Measurements from ENCODE around the gene EXOC4.
A peak's percentile ranks its signal among the peaks of the same experiment; 100 is the strongest.
"Not testable (repeated sequence)": the region's sequence is repeated elsewhere in the genome, so short reads cannot be mapped to it uniquely, and the experiment has no call there.

EXOC4 gene

DNA sequence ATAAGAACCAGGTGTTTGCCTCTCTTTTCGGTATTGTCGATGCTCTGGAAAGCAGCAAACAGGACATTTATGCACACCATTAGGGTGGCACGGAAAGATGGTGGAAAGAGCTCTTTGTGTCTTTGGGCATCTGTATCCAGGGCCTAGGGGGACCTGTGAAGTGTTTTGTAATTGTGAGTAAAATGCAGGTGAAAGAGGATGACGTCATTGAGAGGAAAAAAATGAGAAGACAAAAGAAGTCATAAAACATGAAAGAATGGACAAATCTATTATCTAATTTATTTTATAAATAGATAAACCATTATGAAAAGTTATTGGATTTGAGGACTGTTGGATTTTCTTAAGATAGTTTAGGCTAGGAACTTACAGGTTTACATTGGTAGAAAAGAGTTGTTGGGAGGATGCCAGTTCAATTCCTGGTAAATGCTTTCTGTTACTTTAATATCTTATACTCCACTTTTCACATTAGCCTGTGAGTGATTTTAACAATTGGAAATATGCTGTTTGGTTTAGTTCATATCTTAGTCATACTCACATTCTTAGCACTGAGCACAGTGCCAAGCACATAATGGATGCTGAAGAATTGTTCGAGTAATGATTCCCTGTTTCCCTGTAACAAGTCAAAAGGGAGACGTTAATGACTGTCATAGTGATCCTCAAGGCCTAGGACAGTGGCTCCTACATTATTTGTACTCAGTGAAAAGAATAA is 62.6 kb downstream of the EXOC4 start:
- DNase-seq (ENCODE audit: low spot score), result no peak

DNA sequence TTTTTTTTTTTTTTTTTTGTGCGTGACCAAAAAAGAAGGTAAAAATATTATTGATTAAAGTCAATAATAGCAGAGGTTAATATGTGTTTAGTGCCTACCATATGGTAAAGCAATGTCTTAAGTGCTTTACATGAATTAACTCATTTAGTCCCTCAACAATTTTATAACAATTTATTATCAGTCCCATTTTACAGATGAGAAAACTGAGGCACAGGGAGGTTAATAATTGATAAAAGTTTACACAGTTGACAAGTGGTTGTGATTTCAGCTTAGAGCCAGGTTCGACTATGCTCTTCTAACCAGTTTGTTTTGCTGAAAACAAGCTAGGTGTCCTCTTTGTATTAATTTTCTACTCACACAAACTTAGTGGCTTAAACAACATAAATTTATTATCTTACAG is 67.0 kb downstream of the EXOC4 start:
- DNase-seq (ENCODE audit: low spot score), result no peak

DNA sequence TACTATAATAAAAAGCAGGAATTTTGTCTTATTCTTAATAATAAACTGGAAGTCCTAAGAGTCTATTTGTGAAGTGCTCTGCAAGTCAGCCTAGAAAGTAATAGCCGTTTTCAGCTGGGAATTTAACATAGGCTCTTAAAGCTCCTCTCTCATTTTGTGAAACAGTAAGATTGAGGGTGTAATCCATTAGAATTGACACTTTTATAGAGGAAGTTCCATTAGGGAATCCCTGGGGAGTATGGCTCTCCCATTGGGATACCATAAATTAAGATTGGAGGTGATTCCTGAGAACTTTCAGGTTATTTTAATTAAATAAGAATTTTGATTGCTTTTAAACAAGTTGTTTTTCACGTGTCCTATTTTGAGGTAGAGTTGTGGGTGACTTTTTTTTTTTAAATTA is 68.0 kb downstream of the EXOC4 start:
- DNase-seq (ENCODE audit: low spot score), result no peak

DNA sequence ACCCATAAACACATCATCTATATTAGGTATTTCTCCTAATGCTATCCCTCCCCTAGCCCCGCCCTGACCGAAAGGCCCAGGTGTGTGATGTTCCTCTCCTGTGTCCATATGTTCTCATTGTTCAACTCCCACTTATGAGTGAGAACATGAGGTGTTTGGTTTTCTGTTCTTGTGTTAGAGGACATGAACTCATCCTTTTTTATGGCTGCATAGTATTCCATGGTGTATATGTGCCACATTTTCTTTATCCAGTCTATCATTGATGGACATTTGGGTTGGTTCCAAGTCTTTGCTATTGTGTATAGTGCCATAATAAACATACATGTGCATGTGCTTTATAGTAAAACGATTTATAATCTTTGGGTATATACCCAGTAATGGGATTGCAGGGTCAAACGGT is 68.5 kb downstream of the EXOC4 start:
- not testable (repeated sequence) for DNase-seq (ENCODE audit: low spot score)

DNA sequence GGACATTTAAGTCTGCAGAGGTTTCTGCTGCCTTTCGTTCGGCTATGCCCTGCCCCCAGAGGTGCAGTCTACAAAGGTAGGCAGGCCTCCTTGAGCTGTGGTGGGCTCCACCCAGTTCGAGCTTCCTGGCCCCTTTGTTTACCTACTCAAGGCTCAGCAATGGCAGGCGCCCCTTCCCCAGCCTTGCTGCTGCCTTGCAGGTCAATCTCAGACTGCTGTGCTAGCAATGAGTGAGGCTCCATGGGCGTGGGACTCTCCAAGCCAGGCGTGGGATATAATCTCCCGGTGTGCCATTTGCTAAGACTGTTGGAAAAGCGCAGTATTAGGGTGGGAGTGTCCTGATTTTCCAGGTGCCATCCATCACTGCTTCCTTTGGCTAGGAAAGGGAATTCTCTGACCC is 73.9 kb downstream of the EXOC4 start:
- not testable (repeated sequence) for DNase-seq (ENCODE audit: low spot score)

DNA sequence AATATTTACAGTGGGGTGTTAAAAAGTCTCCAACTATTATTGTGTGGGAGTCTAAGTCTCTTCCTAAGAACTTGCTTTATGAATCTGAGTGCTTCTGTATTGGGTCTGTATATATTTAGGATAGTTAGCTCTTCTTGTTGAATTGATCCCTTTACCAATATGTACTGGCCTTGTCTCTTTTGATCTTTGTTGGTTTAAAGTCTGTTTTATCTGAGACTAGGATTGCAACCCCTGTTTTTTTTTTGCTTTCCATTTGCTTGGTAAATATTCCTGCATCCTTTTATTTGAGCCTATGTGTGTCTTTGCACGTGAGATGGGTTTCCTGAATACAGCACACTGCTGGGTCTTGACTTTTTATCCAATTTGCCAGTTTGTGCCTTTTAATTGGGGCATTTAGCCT is 75.1 kb downstream of the EXOC4 start:
- DNase-seq (ENCODE audit: low spot score), result not testable (repeated sequence)

DNA sequence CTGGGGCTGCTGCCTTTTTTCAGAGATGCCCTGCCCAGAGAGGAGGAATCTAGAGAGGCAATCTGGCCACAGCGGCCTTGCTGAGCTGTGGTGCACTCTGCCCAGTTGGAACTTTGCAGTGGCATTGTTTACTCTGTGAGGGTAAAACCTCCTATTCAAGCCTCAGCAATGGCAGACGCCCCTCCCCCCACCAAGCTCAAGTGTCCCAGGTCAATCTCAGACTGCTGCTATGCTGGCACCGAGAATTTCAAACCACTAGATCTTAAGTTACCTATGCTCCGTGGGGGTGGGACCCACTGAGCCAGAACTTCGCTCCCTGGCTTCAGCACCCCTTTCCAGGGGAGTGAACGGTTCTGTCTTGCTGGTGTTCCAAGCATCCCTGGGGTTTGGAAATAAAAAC is 77.2 kb downstream of the EXOC4 start:
- DNase-seq (ENCODE audit: low spot score), result no peak

DNA sequence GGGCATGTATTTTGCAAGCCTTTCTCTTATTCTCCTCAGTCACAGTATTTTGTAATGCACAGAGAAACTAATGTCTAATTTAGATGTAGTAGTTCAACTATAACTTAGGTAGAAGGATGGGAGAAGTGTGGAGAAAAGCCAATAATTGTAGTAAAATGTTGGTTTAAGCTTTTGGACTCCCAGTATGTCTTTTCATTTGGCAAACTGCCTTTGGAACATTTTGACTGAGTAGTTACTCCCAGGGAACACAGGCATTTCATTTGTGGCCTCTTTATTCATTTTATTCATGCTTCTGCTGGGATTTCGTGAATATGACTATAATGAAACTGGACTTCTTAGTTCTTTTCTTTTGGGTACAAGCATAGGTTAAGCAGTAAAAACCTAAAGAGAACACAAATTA is 79.0 kb downstream of the EXOC4 start:
- peak; percentile 16 for DNase-seq (ENCODE audit: low spot score)

DNA sequence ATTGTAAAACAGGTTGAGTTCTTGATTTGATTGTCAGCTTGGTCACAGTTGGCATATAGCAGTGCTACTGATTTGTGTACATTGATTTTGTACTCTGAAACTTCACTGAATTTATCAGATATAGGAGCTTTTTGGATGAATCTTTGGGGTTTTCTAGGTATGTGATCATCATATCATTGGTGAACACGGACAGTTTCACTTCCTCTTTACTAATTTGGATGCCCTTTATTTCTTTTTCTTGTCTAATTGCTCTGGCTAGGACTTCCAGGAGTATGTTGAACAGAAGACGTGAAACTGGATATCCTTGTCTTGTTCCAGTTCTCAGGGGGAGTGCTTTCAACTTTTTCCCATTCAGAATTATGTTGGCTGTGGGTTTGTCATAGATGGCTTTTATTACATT is 86.9 kb downstream of the EXOC4 start:
- no peak for DNase-seq (ENCODE audit: low spot score)

DNA sequence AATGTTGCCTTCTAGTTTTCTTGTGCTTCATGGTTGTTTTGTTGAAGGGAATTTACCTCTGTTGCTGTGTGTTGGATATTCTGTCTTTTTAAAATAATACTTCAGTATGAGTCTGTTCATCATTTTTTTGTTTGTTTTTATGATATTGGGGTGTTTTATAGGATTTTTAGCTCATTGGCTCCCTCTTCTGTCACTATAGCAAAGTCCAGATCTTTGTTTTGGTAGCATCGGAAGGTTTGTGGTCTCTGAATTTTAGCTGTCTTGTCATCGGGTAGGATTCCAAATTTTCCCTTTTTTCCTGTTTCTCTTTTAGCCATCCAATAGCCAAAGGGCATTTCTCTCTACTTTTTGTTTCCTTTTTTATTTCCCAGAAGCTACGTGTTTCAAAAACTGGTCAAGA is 91.4 kb downstream of the EXOC4 start:
- peak; percentile 9 for DNase-seq (ENCODE audit: low spot score)

DNA sequence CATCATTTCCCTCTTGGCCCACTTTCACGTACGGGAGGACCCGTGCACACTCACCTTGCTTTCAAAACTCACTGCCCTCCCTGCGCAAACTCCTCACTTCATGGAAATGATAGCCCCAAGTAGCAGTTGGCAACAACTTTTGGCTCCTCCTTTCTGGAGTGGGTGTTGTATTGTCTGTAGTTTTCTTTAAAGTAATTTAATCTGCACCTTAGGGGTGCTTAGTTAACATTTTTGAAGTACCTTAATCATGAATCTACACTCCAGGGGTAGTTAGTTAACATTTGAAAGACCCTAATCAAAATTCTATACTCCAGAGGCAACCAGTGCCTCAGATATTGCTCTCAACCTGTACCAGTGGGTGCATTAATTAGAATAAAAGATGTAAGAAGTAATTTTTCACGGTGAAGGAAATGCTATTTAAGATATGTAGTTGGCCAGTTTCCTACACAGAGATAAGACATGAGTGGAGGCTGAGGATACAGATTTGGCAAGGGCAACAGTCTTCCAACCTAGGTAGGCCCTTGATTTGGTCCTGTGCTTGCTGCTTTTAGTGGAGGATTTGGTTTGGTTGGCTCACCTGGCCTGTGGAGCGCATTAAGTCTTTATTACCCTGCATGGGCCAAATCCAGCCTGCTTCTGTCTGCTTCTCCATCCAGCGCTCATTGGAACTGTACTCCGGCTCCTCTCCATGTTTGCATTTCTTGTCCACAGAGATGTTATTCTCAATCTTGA is 93.0 kb downstream of the EXOC4 start:
- no peak for DNase-seq (ENCODE audit: low spot score)

DNA sequence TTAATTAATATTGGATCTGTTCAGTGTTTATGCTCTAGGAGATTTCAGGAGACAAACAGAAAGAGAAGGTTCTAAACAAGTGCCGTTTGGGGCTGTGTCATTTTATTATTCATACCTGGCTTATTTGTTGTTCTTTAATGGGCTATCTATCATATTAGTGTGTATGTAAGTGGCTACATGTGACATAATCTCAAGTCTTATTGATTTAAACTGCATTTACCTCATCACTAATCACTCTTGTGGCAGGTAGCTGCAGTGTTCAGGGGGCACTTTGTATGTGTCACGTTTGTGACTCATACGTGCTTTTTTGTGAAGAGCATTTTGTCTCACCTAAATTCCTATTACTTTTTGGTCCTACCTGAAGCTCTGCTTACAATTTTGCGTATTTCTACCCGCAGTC is 95.4 kb downstream of the EXOC4 start:
- no peak for DNase-seq (ENCODE audit: low spot score)

DNA sequence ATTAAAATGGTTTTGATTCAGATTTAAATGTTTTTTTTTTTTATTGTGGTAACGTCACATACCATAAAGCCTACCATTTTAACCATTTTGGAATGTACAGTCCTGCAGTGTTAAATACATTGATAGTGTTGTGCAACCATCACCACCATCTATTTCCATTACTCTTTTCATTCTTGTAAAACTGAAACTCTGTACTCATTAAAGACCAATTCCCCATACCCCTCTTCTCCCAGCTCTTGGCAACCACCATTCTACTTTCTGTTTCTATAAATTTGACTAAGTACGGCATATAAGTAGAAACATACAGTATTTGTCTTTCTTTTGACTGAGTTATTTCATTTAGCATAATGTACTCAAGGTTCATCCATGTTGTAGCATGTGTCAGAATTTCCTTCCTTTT is 96.2 kb downstream of the EXOC4 start:
- no peak for DNase-seq (ENCODE audit: low spot score)

DNA sequence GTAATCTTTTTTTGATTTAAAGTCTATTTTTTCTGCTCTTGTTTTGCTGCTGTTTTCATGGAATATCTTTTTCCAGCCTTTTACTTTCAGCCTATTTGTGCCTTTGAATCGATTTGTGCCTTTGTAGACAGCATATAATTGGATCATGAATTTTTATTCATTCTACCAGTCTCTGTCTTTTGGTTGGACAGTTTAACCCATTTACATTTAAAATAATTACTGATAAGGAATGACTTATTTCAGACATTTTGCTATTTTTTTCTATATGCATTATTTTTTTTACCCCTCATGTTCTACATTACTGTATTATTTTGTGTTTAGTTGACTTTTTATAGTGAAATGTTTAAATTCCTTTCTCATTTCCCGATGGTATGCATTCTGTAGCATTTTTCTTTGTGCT is 99.6 kb downstream of the EXOC4 start:
- no peak for DNase-seq (ENCODE audit: low spot score)

DNA sequence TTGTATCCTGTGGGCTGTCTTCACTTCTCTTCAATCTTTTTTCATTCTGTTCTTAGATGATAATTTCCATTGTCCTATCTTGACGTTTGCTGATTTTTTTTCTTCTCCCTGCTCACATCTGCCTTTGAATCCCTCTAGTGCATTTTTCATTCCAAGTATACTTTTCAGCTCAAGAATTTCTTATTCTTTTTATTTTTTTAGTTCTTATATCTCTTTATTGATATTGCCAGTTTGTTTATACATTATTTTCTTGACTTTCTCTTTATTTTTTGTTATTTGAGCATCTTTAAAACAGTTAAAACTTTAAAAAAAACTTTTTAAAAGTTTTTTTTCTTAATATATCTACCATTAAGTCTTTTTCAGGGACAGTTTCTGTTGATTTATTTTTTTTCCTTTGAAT is 100.9 kb downstream of the EXOC4 start:
- DNase-seq (ENCODE audit: low spot score), result no peak

DNA sequence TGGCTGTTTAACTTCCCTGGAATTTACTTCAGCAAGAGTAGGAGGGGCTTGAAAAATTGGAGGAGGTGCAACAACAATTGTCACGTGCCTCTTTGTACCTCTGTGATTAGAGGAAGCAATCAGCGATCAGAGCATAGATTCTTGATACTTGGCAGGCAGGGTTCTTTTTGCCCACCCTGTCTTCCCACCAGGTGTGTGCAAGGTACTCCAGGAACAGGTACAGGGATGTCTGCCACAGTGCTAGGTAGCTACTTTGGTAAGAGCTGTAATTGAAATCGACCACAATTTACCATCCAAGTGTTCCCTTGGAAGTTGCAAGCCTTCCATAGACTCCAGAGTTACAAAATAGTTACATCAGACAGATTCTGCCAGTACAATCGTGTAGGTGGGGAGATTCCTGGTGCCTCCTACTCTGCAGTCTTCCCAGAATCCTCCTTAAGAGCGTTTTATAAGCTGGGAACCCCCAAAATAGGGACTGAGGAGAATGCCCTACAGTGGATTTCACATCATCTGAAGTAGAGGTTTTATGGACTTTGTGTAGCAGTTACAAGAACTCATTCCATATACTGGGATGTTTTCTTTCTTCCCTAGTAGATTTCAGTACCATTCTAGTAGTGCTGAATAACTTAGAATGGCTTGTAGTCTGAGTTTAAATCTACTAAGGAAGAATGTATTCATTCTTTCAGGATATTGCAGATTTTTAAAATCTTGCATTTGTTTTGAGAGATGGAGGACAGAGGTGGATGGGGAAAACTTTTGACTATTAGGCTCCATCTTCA is 101.9 kb downstream of the EXOC4 start:
- no peak for DNase-seq (ENCODE audit: low spot score)

DNA sequence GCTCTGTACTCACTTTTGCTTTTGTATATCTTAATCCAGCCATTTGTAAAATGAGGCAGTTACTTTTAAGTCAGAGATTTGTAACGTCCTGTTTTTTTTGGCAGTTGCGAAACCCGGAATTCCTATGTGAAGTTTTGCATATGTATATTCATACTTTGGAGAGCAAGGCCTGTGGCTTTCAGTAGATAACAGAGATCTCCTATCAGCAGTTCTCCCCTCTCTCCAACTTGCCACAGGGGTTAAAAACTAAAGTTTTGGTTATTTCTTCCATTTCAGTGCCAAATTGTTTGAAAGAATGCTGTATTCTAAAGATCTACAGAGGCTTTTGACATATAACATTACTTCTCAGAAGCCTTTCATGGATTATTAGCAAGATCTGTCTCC is 102.4 kb downstream of the EXOC4 start:
- DNase-seq (ENCODE audit: low spot score), result no peak

DNA sequence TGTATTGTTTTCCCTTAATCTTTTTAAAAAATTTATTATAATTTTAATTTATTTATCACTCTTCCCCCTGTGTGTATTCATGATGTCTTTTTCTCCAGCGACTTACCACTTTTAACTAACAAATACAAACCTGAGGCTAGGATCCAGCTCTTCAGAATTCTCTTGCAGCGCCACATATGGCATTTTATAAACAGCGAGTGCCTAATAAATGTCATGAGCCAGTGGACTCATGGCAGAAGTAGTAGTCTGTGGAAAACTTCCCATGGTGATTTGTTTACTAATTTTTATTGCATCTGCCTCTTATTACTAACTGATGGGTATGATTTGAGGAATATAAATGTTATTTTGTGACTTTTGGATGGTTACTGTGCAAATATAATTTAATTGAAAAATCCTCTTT is 102.9 kb downstream of the EXOC4 start:
- no peak for DNase-seq (ENCODE audit: low spot score)

DNA sequence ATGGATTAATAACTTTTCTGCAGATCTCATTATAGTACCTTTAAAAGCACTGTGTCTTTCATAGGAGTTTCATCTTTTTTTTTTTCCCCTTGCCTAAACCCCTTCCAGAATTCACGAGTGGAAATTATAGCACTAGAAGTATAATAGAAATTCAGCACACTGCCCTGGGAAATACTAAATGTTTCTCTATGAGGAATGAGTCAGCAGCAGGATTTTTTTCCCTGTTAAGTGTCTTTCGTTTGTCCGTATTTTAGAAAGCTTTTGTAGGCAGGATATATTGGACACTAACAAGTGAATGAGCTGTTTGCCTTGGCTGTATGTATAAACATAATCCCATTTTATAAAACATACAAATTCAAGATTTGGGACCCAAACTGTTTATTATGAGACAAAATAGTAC is 105.8 kb downstream of the EXOC4 start:
- DNase-seq (ENCODE audit: low spot score), result no peak

DNA sequence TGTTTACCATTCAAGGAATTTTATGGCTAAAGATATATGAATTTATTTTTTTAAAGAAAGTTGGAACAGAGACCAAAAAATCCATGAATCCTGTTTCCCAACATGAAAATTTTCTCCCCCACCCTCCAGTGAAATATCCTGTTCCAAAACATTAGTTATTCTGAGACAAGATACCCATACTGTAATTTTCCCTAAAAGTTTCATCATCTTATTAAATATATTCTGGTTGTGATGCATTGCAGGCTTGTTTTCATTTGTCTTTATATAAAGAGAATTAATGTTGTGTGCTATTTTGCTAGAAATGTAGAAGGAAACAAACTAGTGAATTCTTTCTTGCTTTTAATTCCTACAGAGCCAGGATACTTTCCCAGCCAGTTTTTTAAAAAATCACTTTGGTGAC is 106.6 kb downstream of the EXOC4 start:
- no peak for DNase-seq (ENCODE audit: low spot score)

DNA sequence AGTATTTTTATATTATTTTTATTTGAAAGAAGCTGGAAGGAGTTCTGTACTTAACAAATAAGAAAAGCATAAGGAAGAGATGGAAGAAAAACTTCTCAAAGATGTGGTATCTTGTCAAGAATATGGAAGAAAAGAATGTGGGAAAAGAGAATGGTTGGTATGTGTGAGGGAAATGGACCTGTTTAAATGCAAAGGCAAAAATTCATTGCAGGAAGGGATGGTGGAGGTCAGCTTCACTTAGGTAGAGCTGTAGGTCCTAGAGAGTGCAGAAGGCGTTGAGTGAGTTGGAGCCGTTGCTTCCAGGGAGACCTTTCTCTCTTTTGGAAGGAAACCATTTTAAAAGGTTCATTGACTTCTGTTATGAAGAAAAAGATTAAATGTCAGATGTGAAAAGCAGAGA is 107.3 kb downstream of the EXOC4 start:
- DNase-seq (ENCODE audit: low spot score), result no peak

DNA sequence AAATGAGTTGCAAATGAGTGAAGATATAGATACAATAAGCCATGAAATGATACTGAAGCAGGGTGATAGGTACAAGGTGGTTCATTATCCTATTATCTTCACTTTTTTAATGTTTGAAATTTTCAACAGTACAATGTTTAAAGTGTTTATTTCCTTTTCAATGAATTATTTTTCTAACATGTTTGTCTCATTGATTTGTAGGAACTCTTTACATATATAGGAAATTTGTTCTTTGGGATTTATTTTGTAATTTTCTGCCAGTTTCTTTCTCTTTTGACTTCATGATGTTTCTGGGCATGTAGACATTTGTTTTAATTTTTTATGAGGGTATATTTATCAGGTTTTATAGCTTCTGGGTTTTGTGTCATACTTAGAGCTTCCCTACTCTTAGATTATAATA is 108.9 kb downstream of the EXOC4 start:
- no peak for DNase-seq (ENCODE audit: low spot score)

Measured in Ammon's horn (tissue), 1 donor.